Mucosa of descending colon (tissue), 3 donors: ENCODE results near the gene MED12L. TPM values are rescaled to one million over a fixed set of nuclear protein-coding genes. Genes with fewer than 3 reads are reported as not detected.

Source experiments
- ATAC-seq: fragments of 200-7000 bp; cut with Tn5 transposase; one replicate; pipeline ENCODE4 v1.9.1; 2020; ENCODE audit warnings: mild to moderate bottlenecking, moderate library complexity
- DNase-seq, 3 donors: peaks; one replicate each; pipeline ENCODE4 v3.0.0-alpha.2; 2020
- H3K36me3 ChIP-seq: fragments of 200-600 bp; one replicate; pipeline ENCODE4 v1.8.0; 2021; ENCODE audit warnings: low read depth, mild to moderate bottlenecking
- H3K4me1 ChIP-seq: fragments of 200-600 bp; one replicate; pipeline ENCODE4 v1.8.0; 2021; ENCODE audit warnings: low read depth, mild to moderate bottlenecking
- H3K4me3 ChIP-seq: fragments of 200-600 bp; one replicate; pipeline ENCODE4 v1.8.0; 2021; ENCODE audit warnings: mild to moderate bottlenecking
- H3K9me3 ChIP-seq: fragments of 200-600 bp; one replicate; pipeline ENCODE4 v1.8.0; 2021; ENCODE audit warnings: mild to moderate bottlenecking
- CTCF ChIP-seq: fragments of 200-600 bp; IDR thresholded peaks from one replicate; pipeline ENCODE4 v1.8.0; 2022; ENCODE audit warnings: antibody characterized with exemption, mild to moderate bottlenecking
- intact Hi-C, 2 donors: fragments of 100-400 bp; cut with DNase I in 1 of 2; cut with micrococcal nuclease in 1 of 2; formaldehyde crosslinking; loops; one replicate each; pipeline versions ENCODE4 v1.11.0 to v1.11.1; 2022; cut with DNase I, micrococcal nuclease
- total RNA-seq, 3 donors: library from RNA; stranded (reverse); fragmentation: NEBNext Ultra II Directional in 2 of 3; extraction: Animal tissue kit (Norgen Biotek cat#: 25700) in 2 of 3; gene quantifications; one replicate each; pipeline versions ENCODE4 v1.2.1 to v1.2.4, GENCODE V29; 2021 to 2023
- donor health status: DM: no; HTN: no; CAD: no; lungs with moderate emphysema.
- donor health status: DM: no; HTN: no; CAD: no.
- donor health status: DM: no; HTN: yes; CAD: no.

MED12L gene
- total RNA-seq, 3 donors from 2014 or later, result 0.39 to 2.4 (median 0.55) TPM

- DNase-seq (no peak), ATAC-seq (no peak)
- H3K9me3 ChIP-seq, result no peaks in the 10 kb centered on the region
- TF ChIP-seq CTCF, result no peak
- no peaks in the 10 kb centered on the region for H3K36me3 ChIP-seq
- H3K4me3 ChIP-seq, result no peak overlapping the region
- no peaks in the 10 kb centered on the region for H3K4me1 ChIP-seq
- intact Hi-C loops, result no loop called here
These were observed 266.2 kb downstream of the MED12L start for GRCh38 chr3:151351648-151352047.

DNA sequence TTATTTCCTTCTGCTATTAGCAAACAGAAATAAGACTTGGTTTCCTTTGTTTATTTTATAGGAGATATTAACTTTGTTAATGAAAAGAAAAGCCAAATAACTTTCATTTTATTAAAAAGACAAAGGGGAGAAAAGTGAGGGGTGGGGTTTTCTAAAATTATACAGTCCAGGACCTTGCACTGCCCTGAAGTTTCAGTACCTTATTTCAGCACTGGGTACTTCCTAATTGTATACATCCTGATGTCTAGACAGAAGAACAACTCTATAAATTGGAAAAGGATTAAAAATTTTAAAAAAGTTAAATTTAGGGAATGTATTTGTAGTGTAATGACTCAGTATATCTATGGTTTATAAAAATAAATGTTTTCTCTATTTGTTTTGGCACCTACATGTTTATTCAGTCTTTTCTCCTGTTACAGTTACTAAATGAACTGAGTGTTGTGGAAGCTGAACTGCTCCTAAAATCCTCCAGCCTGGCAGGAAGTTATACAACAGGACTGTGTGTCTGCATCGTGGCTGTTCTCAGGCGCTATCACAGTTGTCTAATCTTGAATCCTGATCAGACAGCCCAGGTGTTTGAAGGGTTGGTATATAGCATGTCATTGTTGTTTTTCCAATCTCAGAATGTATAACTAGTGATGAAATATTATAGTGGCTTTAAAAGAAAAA, 271.5 kb downstream of the MED12L start:
- no peak for DNase-seq
- Histone ChIP-seq H3K4me1 (no peaks in the 10 kb centered on the region), H3K9me3 (no peaks in the 10 kb centered on the region), H3K4me3 (no peak overlapping the region), H3K36me3 (no peaks in the 10 kb centered on the region)
- no peak for TF ChIP-seq CTCF
- ATAC-seq, result no peak
- intact Hi-C loops, result no loop called here

DNA sequence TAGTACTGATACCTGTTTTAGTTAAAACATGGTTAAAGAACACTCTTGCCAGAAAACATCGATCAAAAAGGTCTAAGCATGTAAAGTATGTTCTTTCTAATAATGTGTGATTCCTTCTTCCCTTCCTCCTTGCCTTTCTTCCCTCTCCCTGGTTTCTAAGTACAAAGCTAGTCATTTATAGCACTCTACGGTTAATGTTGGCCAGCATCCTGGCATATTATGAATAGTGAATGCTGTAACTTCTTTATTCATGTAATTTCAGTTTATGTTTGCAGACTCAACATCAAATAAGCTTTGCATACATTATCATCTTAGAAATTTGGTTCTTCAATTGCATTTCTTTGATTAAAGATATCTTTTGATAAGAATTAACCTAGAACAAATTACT, 272.0 kb downstream of the MED12L start:
- TF ChIP-seq CTCF, result no peak
- intact Hi-C loops, result no loop called here
- Histone ChIP-seq H3K9me3 (no peaks in the 10 kb centered on the region), H3K36me3 (no peaks in the 10 kb centered on the region), H3K4me1 (no peaks in the 10 kb centered on the region), H3K4me3 (no peak overlapping the region)
- no peak for DNase-seq
- ATAC-seq, result no peak

DNA sequence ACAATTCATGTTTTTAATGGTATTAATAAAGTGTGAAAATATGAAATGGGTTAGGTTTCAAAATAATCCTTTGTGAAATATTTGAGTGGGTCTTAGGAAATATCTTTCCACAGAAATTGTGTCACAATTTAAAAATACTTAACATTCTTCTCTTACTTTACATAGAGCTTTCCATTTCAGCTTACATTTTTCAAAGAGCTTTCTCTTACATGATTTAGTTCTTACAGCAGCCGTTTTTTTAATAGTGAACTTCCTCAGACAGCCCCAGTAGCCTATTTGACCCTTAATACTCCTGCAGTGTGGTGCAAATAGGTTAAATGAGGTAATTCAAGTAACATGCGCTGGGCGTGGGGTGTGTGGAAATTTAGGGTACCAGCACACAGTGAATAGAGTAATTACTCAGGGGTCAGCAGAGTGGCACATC, 277.3 kb downstream of the MED12L start:
- H3K4me3 ChIP-seq, result no peak overlapping the region
- TF ChIP-seq CTCF, result no peak
- no peak for ATAC-seq
- no peaks in the 10 kb centered on the region for H3K4me1 ChIP-seq
- DNase-seq, result no peak
- H3K36me3 ChIP-seq, result no peaks in the 10 kb centered on the region
- H3K9me3 ChIP-seq, result no peaks in the 10 kb centered on the region
- intact Hi-C loops, result no loop called here

- H3K9me3 ChIP-seq, result no peaks in the 10 kb centered on the region
- no peak overlapping the region for H3K4me3 ChIP-seq
- DNase-seq, result no peak
- no peaks in the 10 kb centered on the region for H3K36me3 ChIP-seq
- intact Hi-C loops, result no loop called here
- no peak for ATAC-seq
- H3K4me1 ChIP-seq, result no peaks in the 10 kb centered on the region
- no peak for TF ChIP-seq CTCF
These were observed 281.5 kb downstream of the MED12L start for GRCh38 chr3:151366993-151367392.

- no peak for DNase-seq
- Histone ChIP-seq H3K4me3 (no peak overlapping the region), H3K4me1 (no peaks in the 10 kb centered on the region), H3K9me3 (no peaks in the 10 kb centered on the region), H3K36me3 (no peaks in the 10 kb centered on the region)
- ATAC-seq, result no peak
- no peak for TF ChIP-seq CTCF
- intact Hi-C loops, result no loop called here
These were observed 282.0 kb downstream of the MED12L start for GRCh38 chr3:151367448-151367847.
